GM13976 (cell line): Measurements from ENCODE around the gene XPC.

ENCODE experiments used
- DNase-seq: peaks from one replicate; pipeline ENCODE4 v3.0.0; 2012; ENCODE audit warnings: low spot score
- in situ Hi-C: fragments of 300-500 bp; cut with MboI; formaldehyde crosslinking; loops from one replicate; pipeline ENCODE4 v1.12.0; 2022; ENCODE audit warnings: low sequenced_read_pairs, mixed read lengths, inconsistent platforms; ENCODE audit not compliant: unreplicated experiment
- TF ChIP-seq, protein P1 (sequence below): IDR thresholded peaks from 2 replicates; pipeline ENCODE4 v1.5.1; 2012; ENCODE audit warnings: borderline replicate concordance, mild to moderate bottlenecking; ENCODE audit not compliant: insufficient read depth; ENCODE audit errors: extremely low read depth, missing control alignments, control extremely low read depth

The XPC gene

DNA sequence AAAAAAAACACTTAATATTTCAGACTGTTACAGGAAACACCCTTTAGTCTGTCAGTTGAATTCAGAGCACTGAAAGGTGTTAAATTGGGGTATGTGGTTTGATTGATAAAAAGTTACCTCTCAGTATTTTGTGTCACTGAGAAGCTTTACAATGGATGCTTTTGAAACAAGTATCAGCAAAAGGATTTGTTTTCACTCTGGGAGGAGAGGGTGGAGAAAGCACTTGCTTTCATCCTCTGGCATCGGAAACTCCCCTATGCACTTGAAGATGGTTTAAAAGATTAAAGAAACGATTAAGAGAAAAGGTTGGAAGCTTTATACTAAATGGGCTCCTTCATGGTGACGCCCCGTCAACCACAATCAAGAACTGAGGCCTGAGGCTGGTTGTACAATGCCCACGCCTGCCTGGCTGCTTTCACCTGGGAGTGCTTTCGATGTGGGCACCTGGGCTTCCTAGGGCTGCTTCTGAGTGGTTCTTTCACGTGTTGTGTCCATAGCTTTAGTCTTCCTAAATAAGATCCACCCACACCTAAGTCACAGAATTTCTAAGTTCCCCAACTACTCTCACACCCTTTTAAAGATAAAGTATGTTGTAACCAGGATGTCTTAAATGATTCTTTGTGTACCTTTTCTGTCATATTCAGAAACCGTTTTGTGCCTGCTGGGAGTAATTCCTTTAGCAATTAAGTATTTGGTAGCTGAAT is 35.7 kb downstream of the XPC start:
- in situ Hi-C loops: no loop called here
- no peak for DNase-seq
- TF ChIP-seq, protein P1, sequence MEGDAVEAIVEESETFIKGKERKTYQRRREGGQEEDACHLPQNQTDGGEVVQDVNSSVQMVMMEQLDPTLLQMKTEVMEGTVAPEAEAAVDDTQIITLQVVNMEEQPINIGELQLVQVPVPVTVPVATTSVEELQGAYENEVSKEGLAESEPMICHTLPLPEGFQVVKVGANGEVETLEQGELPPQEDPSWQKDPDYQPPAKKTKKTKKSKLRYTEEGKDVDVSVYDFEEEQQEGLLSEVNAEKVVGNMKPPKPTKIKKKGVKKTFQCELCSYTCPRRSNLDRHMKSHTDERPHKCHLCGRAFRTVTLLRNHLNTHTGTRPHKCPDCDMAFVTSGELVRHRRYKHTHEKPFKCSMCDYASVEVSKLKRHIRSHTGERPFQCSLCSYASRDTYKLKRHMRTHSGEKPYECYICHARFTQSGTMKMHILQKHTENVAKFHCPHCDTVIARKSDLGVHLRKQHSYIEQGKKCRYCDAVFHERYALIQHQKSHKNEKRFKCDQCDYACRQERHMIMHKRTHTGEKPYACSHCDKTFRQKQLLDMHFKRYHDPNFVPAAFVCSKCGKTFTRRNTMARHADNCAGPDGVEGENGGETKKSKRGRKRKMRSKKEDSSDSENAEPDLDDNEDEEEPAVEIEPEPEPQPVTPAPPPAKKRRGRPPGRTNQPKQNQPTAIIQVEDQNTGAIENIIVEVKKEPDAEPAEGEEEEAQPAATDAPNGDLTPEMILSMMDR: no peak

DNA sequence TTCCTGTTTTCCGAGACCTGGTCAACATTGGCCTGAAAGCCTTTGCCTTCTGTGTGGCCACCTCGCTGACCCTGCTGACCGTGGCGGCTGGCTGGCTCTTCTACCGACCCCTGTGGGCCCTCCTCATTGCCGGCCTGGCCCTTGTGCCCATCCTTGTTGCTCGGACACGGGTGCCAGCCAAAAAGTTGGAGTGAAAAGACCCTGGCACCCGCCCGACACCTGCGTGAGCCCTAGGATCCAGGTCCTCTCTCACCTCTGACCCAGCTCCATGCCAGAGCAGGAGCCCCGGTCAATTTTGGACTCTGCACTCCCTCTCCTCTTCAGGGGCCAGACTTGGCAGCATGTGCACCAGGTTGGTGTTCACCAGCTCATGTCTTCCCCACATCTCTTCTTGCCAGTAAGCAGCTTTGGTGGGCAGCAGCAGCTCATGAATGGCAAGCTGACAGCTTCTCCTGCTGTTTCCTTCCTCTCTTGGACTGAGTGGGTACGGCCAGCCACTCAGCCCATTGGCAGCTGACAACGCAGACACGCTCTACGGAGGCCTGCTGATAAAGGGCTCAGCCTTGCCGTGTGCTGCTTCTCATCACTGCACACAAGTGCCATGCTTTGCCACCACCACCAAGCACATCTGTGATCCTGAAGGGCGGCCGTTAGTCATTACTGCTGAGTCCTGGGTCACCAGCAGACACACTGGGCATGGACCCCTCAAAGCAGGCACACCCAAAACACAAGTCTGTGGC is 36.6 kb downstream of the XPC start:
- in situ Hi-C loops: no loop called here
- DNase-seq: no peak
- TF ChIP-seq, protein P1: no peak

- in situ Hi-C loops: no loop called here
- TF ChIP-seq, protein P1: no peak
- DNase-seq: no peak
Observed at GRCh38 chr3:14141144-14141543, 37.3 kb downstream of the XPC start.

- in situ Hi-C loops: no loop called here
- TF ChIP-seq, protein P1: no peak
Observed at GRCh38 chr3:14140668-14141067, 37.7 kb downstream of the XPC start.

DNA sequence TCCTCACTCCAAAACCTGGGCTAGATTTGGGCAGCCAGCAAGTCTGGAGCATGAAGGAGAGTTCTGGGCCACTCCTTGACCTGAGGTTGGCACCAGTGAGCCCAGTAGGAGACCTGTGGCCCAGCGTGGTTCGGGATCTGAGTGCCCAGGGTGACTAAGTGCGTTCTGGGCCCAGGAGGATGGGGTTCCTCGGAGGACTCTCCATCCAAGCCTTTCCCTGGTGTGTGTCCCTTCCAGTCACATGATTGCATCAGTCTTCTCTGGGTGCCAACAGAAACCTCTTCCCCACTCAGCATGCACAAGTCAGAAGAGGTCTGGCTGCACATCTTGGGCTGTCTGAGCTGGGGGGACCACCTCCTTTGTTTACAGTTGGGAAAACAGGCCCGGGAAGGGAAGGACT is 38.6 kb downstream of the XPC start:
- in situ Hi-C loops: no loop called here
- DNase-seq: no peak
- TF ChIP-seq, protein P1: no peak

More at GRCh38 chr3:14140668-14141067, 37.7 kb downstream of the XPC start:
- no peak for DNase-seq

DNA sequence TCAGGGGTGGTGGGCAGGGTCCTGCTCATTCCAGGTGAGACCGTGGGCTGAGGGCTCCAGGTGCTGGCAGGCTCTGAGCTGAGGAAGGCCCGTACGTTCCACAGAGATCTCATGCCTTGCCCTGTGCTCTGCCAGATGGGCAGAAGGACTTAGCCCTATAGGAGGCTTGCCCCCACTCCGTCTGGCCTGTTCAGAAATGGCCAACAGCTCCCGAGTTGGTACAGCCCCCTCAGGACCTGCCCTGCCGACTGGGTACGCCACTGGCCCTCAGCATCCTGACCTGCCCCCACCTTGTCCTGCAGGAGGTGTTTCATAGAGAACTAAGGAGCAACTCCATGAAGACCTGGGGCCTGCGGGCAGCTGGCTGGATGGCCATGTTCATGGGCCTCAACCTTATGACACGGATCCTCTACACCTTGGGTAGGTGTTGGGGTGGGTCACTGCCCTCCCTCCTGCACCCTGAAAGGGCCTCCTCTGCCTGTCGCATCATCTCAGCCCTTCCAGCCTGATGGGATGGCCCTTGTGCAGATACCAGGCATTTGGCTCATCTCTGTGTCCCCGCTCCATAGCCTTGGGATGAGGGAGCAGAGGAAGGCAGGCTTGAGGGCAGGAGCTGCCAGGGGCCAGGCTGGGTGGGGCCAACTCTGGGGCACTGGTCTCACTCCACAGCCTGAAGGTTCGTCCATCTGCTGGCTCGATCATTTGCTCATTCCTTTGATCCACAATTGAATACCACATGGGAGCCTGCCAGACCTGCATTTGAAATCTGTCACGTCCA is 39.3 kb downstream of the XPC start:
- in situ Hi-C loops: no loop called here
- TF ChIP-seq, protein P1: no peak

More for the DNA sequence above, 39.3 kb downstream of the XPC start:
- no peak for DNase-seq
